OCI-LY3 (cell line): ENCODE results near the gene CCKAR.

Experiments
- H2AFZ ChIP-seq: fragments of 200-600, 300-600 bp; shearing (Covaris generic); 2 replicates; pipeline ENCODE4 v1.6.0; 2014; ENCODE audit warnings: antibody characterized with exemption, low read depth, low read length
- H3K27ac ChIP-seq: fragments of 200-600, 300-600 bp; sonication (generic); 2 replicates; pipeline ENCODE4 v1.5.1; 2014; ENCODE audit warnings: mild to moderate bottlenecking, low read length, moderate library complexity, mixed read lengths
- H3K27me3 ChIP-seq: fragments of 200-600, 300-600 bp; sonication (generic); 2 replicates; pipeline ENCODE4 v1.6.1; 2014; ENCODE audit warnings: low read depth, low read length, mixed read lengths
- H3K36me3 ChIP-seq: fragments of 200-600, 300-600 bp; sonication (generic); replicated peaks from 2 replicates; pipeline ENCODE3; 2014; ENCODE audit warnings: low read depth, low read length, mixed read lengths
- H3K4me1 ChIP-seq: fragments of 300-600, 200-600 bp; sonication (generic); 2 replicates; pipeline ENCODE4 v1.6.1; 2014; ENCODE audit warnings: low read length, mixed read lengths
- H3K4me2 ChIP-seq: fragments of 200-600, 300-600 bp; sonication (generic); 2 replicates; pipeline ENCODE4 v1.6.1; 2014; ENCODE audit warnings: low read length, mixed read lengths
- H3K4me3 ChIP-seq: fragments of 300-600, 200-600 bp; sonication (generic); 2 replicates; pipeline ENCODE4 v1.5.1; 2014; ENCODE audit warnings: antibody characterized with exemption, mild to moderate bottlenecking, low read length, moderate library complexity
- H3K79me2 ChIP-seq: fragments of 300-600, 200-600 bp; shearing (Covaris generic); 2 replicates; pipeline ENCODE4 v1.6.1; 2014; ENCODE audit warnings: mild to moderate bottlenecking, low read length, mixed read lengths
- H3K9ac ChIP-seq: fragments of 300-600, 200-600 bp; shearing (Covaris generic); 2 replicates; pipeline ENCODE4 v1.6.0; 2014; ENCODE audit warnings: mild to moderate bottlenecking, low read length, moderate library complexity
- H3K9me3 ChIP-seq: fragments of 200-600, 300-600 bp; shearing (Covaris generic); 2 replicates; pipeline ENCODE4 v1.6.1; 2014; ENCODE audit warnings: low read length, mixed read lengths; ENCODE audit not compliant: insufficient read depth
- H4K20me1 ChIP-seq: fragments of 200-600, 300-600 bp; sonication (generic); 2 replicates; pipeline ENCODE4 v1.6.1; 2016; ENCODE audit warnings: low read length, mixed read lengths; ENCODE audit not compliant: insufficient read depth
- EZH2phosphoT487 ChIP-seq: fragments of 200-600 bp; shearing (Covaris generic); IDR thresholded peaks from 2 replicates; pipeline ENCODE4 v1.6.1; 2018; ENCODE audit warnings: antibody characterized with exemption, mixed run types, low read depth
- TF ChIP-seq, protein P1 (sequence below): fragments of 200-600, 300-600 bp; sonication (generic); IDR thresholded peaks from 2 replicates; pipeline ENCODE4 v1.5.1; 2014; ENCODE audit warnings: antibody characterized with exemption, low read length, low read depth

Gene CCKAR

DNA sequence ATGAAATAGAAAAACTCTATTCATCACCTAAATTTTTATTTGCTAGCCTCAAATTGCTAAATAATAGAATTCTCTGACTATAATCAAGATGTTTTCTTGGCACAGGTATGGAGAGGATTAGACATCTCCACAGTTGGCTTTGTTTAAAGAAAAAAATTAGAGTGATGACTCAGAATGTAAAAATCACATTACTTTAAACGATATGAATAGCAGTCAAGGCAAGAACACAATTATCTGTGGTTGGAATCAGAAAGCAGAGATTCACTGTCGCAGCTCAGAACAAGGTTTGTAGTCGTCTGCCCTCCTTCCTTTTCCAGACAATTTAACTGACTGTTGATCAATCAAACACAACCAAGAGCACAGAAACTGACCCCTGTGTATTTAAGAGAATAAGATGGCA lies 32.2 kb upstream of the CCKAR start:
- Histone ChIP-seq H3K79me2 (no peaks in the 10 kb centered on the region), H3K36me3 (no peaks in the 10 kb centered on the region), H3K27me3 (no peaks in the 10 kb centered on the region; the same call in 1 of the 2 replicates), H3K9me3 (no peaks in the 10 kb centered on the region), H3K4me1 (no peaks in the 10 kb centered on the region), H3K27ac (no peak overlapping the region), H3K4me3 (no peak overlapping the region), H4K20me1 (no peaks in the 10 kb centered on the region), H3K4me2 (no peak overlapping the region), H3K9ac (no peak overlapping the region), H2AFZ (no peak overlapping the region)
- TF ChIP-seq, protein P1, sequence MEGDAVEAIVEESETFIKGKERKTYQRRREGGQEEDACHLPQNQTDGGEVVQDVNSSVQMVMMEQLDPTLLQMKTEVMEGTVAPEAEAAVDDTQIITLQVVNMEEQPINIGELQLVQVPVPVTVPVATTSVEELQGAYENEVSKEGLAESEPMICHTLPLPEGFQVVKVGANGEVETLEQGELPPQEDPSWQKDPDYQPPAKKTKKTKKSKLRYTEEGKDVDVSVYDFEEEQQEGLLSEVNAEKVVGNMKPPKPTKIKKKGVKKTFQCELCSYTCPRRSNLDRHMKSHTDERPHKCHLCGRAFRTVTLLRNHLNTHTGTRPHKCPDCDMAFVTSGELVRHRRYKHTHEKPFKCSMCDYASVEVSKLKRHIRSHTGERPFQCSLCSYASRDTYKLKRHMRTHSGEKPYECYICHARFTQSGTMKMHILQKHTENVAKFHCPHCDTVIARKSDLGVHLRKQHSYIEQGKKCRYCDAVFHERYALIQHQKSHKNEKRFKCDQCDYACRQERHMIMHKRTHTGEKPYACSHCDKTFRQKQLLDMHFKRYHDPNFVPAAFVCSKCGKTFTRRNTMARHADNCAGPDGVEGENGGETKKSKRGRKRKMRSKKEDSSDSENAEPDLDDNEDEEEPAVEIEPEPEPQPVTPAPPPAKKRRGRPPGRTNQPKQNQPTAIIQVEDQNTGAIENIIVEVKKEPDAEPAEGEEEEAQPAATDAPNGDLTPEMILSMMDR: no peak

DNA sequence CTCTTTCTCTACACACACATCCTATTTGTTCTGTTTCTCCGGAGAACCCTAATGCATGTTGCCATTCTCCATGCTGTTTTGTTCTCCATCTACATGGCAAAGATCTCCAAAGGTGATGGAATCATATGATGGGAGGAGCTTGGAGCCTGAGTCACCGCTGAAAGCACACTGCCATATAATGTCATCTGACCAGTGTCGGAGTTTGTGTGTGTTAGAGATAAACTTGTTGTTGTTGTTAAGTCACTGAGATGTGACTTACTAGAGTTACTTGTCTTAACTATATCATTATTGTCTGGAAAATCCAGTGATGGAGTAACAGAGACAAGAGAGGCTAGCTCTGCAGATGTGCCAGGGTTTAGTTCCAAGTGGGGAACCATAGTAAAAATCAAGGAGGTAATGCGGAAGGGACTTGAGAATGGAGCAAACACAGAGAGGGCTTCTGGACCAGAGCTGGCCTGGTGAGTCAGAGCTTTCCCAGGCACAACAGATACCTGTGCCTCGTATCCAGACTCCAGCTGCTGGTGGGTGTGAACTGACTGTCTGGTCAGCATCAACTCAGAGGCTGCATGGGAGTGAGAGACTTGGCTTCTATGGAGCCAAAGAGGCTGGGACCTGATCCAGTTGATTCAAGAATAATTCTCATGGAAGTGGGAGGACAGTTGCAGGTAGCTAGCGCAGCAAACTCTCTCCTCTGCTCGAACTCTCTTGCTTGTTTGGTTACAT lies 30.6 kb upstream of the CCKAR start:
- Histone ChIP-seq H3K4me1 (no peaks in the 10 kb centered on the region), H3K27ac (no peak overlapping the region), H3K36me3 (no peaks in the 10 kb centered on the region), H3K4me3 (no peak overlapping the region), H2AFZ (no peak overlapping the region), H3K9me3 (no peaks in the 10 kb centered on the region), H4K20me1 (no peaks in the 10 kb centered on the region), H3K4me2 (no peak overlapping the region), H3K27me3 (no peaks in the 10 kb centered on the region; the same call in 1 of the 2 replicates), H3K9ac (no peak overlapping the region), H3K79me2 (no peaks in the 10 kb centered on the region)
- TF ChIP-seq, protein P1: no peak
- no peak for TF ChIP-seq EZH2phosphoT487

DNA sequence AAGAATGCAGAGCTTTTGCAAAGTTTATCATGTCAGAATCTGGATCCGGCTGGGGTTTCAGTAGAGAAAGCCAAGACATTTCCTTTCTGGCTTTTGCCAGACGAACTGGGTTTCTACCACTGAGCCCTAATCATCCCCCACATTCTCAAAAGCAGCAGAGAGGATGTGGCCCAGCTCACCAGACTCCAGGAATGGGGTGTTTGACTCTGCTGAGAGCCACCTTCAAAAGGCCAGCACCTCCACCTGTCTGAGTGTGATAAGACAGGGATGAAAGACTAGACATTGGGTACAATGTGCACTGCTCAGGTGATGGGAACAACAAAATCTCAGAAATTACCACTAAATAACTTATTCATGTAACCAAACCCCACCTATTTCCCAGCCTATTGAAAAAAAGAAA lies 25.7 kb upstream of the CCKAR start:
- Histone ChIP-seq H3K79me2 (no peaks in the 10 kb centered on the region), H3K36me3 (no peaks in the 10 kb centered on the region), H3K27ac (no peak overlapping the region), H3K27me3 (0 out of 2 replicates have a peak, but pooled peaks cover 7% of the 10 kb centered on the region), H2AFZ (no peak overlapping the region), H3K9me3 (no peaks in the 10 kb centered on the region), H3K9ac (no peak overlapping the region), H4K20me1 (no peaks in the 10 kb centered on the region), H3K4me3 (no peak overlapping the region), H3K4me2 (no peak overlapping the region), H3K4me1 (no peaks in the 10 kb centered on the region)
- TF ChIP-seq, protein P1: no peak
- TF ChIP-seq EZH2phosphoT487: no peak

DNA sequence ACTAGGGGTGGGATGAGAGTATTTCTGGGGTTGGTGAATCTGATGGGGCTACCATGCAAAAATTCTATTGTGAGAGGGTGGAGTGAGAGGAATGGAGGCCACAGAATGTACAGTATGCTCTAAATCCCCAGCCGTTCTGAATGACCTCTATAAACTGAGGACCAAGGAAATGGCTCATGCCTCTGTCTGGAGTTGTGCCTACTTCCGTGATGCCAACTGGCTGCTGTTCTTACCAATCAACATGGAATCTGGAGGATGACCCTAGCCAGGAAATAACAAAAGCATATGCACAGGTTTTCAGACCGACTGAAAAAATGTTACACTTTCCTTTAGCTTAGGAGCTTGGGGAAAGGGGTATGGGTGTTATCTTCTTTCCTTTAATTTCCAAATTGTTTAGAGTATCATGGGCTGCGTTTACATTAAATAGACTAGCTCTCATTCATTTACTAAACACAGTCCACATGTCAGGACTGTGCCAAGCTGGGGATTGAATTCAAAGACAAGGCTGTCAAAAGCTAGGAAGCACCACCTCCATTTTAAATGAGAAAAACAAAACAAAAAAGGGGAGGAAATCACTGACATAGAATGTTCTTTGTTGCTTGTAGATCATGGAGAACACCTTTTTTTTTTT lies 20.2 kb upstream of the CCKAR start:
- Histone ChIP-seq H3K4me2 (no peak overlapping the region), H3K27ac (no peak overlapping the region)

More for the DNA sequence above, 20.2 kb upstream of the CCKAR start:
- no peaks in the 10 kb centered on the region for H4K20me1 ChIP-seq
- H3K9ac ChIP-seq: no peak overlapping the region
- no peak overlapping the region for H2AFZ ChIP-seq
- H3K36me3 ChIP-seq: no peaks in the 10 kb centered on the region
- no peaks in the 10 kb centered on the region for H3K4me1 ChIP-seq
- H3K79me2 ChIP-seq: no peaks in the 10 kb centered on the region
- H3K27me3 ChIP-seq: 0 out of 2 replicates have a peak, but pooled peaks cover 7% of the 10 kb centered on the region
- no peak overlapping the region for H3K4me3 ChIP-seq
- no peaks in the 10 kb centered on the region for H3K9me3 ChIP-seq
- TF ChIP-seq, protein P1: no peak
- no peak for TF ChIP-seq EZH2phosphoT487
